ENCODE results near the gene SULT1C4. TPM values are rescaled to one million over a fixed set of nuclear protein-coding genes. Genes with fewer than 3 reads are reported as not detected.
"Not testable (repeated sequence)": the region's sequence is repeated elsewhere in the genome, so short reads cannot be mapped to it uniquely, and the experiment has no call there.

SULT1C4 gene
- polyA plus RNA-seq, 1 donor: 18.0 TPM

GRCh38 chr2:108428286-108429009 is 50.7 kb downstream of the SULT1C4 start:
- 89% methylated on average over 2 of the region's 2 CpGs for WGBS (ENCODE audit: insufficient coverage, low lambda C conversion rate)
- Histone ChIP-seq H3K4me3 (ENCODE audit: low read length) (no peak overlapping the region), H3K27ac (ENCODE audit: low read length) (no peak overlapping the region), H3K36me3 (ENCODE audit: control insufficient read depth, insufficient read depth, low read length) (no peaks in the 10 kb centered on the region), H3K27me3 (ENCODE audit: control insufficient read depth, insufficient read depth, low read length) (no peaks in the 10 kb centered on the region), H3K9me3 (ENCODE audit: control insufficient read depth, low read depth, low read length) (no peaks in the 10 kb centered on the region), H3K4me1 (ENCODE audit: control insufficient read depth, insufficient read depth, low read length) (peaks cover 7% of the 10 kb centered on the region)
- DNase-seq: no peak

- H3K27me3 ChIP-seq (ENCODE audit: control insufficient read depth, insufficient read depth, low read length); H3K4me3 ChIP-seq (ENCODE audit: low read length); DNase-seq; H3K4me1 ChIP-seq (ENCODE audit: control insufficient read depth, insufficient read depth, low read length); H3K9me3 ChIP-seq (ENCODE audit: control insufficient read depth, low read depth, low read length); H3K36me3 ChIP-seq (ENCODE audit: control insufficient read depth, insufficient read depth, low read length); H3K27ac ChIP-seq (ENCODE audit: low read length): not testable (repeated sequence)
- no CpG with 5 or more reads among the region's 1 CpG for WGBS (ENCODE audit: insufficient coverage, low lambda C conversion rate)
These were observed 57.8 kb downstream of the SULT1C4 start for GRCh38 chr2:108435578-108435977.

- Histone ChIP-seq H3K36me3 (ENCODE audit: control insufficient read depth, insufficient read depth, low read length) (no peaks in the 10 kb centered on the region), H3K4me3 (ENCODE audit: low read length) (no peak overlapping the region), H3K4me1 (ENCODE audit: control insufficient read depth, insufficient read depth, low read length) (no peaks in the 10 kb centered on the region), H3K27ac (ENCODE audit: low read length) (no peak overlapping the region), H3K27me3 (ENCODE audit: control insufficient read depth, insufficient read depth, low read length) (no peaks in the 10 kb centered on the region), H3K9me3 (ENCODE audit: control insufficient read depth, low read depth, low read length) (no peaks in the 10 kb centered on the region)
- no CpG with 5 or more reads among the region's 1 CpG for WGBS (ENCODE audit: insufficient coverage, low lambda C conversion rate)
- DNase-seq: no peak
These were observed 59.2 kb downstream of the SULT1C4 start for GRCh38 chr2:108436976-108437375.

Other genes starting within 250 kb of the SULT1C4 start
- gene SULT1C3, start 138.0 kb upstream of the SULT1C4 start, polyA plus RNA-seq: 0.46 TPM
- gene SULT1C2, start 89.1 kb upstream of the SULT1C4 start, polyA plus RNA-seq: 238 TPM
- 95.7 TPM for gene GCC2, start 71.3 kb downstream of the SULT1C4 start, polyA plus RNA-seq
- 47.3 TPM for gene LIMS1, start 156.5 kb downstream of the SULT1C4 start, polyA plus RNA-seq